ENCODE data around the gene REST. TPM values are rescaled to one million over a fixed set of nuclear protein-coding genes. Genes with fewer than 3 reads are reported as not detected.

REST gene
- total RNA-seq, 1 donor, result 50.7 TPM

GRCh38 chr4:56990109-56990905 is 82.6 kb downstream of the REST start:
- no peak overlapping the region for H3K27ac ChIP-seq (ENCODE audit: low read depth, low read length)
- peaks cover 19% of the 10 kb centered on the region for H4K20me1 ChIP-seq (ENCODE audit: insufficient read depth, low read length)
- H3K4me2 ChIP-seq (ENCODE audit: insufficient read depth, low read length), result no peak overlapping the region
- DNase-seq (ENCODE audit: insufficient read length, low spot score, missing footprints), result no peak
- no peaks in the 10 kb centered on the region for H3K27me3 ChIP-seq (ENCODE audit: insufficient read depth, low read length)
- H3K36me3 ChIP-seq (ENCODE audit: insufficient read depth, low read length), result peaks cover 58% of the 10 kb centered on the region
- no peak overlapping the region for H2AFZ ChIP-seq (ENCODE audit: low read length)
- H3K4me1 ChIP-seq (ENCODE audit: insufficient read depth, low read length), result peaks cover 2% of the 10 kb centered on the region
- H3K4me3 ChIP-seq (ENCODE audit: insufficient read depth, low read length), result no peak overlapping the region
- H3K79me2 ChIP-seq (ENCODE audit: insufficient read depth, low read length), result peaks cover 72% of the 10 kb centered on the region
- no peaks in the 10 kb centered on the region for H3K9me3 ChIP-seq (ENCODE audit: low read depth, low read length)
- TF ChIP-seq CTCF (IDR thresholded peaks at IDR 0.05; ENCODE audit: extremely low read depth, low read depth, low read length), result no peak

GRCh38 chr4:56995525-56995924 is 87.8 kb downstream of the REST start:
- DNase-seq (ENCODE audit: insufficient read length, low spot score, missing footprints), result peak; percentile 69
- Histone ChIP-seq H3K79me2 (ENCODE audit: insufficient read depth, low read length) (peaks cover 49% of the 10 kb centered on the region), H3K4me1 (ENCODE audit: insufficient read depth, low read length) (peaks cover 6% of the 10 kb centered on the region), H3K9me3 (ENCODE audit: low read depth, low read length) (no peaks in the 10 kb centered on the region), H2AFZ (ENCODE audit: low read length) (no peak overlapping the region), H3K4me3 (ENCODE audit: insufficient read depth, low read length) (no peak overlapping the region), H3K36me3 (ENCODE audit: insufficient read depth, low read length) (peaks cover 54% of the 10 kb centered on the region), H3K27me3 (ENCODE audit: insufficient read depth, low read length) (no peaks in the 10 kb centered on the region), H3K4me2 (ENCODE audit: insufficient read depth, low read length) (peak overlapping the region; percentile 5), H4K20me1 (ENCODE audit: insufficient read depth, low read length) (peaks cover 6% of the 10 kb centered on the region), H3K27ac (ENCODE audit: low read depth, low read length) (peak overlapping the region; percentile 75)
- no peak for TF ChIP-seq CTCF (IDR thresholded peaks at IDR 0.05; ENCODE audit: extremely low read depth, low read depth, low read length)

- H3K27ac ChIP-seq (ENCODE audit: low read depth, low read length), result no peak overlapping the region
- TF ChIP-seq CTCF (IDR thresholded peaks at IDR 0.05; ENCODE audit: extremely low read depth, low read depth, low read length), result no peak
- H3K4me1 ChIP-seq (ENCODE audit: insufficient read depth, low read length), result peaks cover 6% of the 10 kb centered on the region
- H3K79me2 ChIP-seq (ENCODE audit: insufficient read depth, low read length), result peaks cover 24% of the 10 kb centered on the region
- no peak overlapping the region for H3K4me3 ChIP-seq (ENCODE audit: insufficient read depth, low read length)
- no peak overlapping the region for H2AFZ ChIP-seq (ENCODE audit: low read length)
- no peak for DNase-seq (ENCODE audit: insufficient read length, low spot score, missing footprints)
- peaks cover 65% of the 10 kb centered on the region for H3K36me3 ChIP-seq (ENCODE audit: insufficient read depth, low read length)
- H4K20me1 ChIP-seq (ENCODE audit: insufficient read depth, low read length), result peaks cover 4% of the 10 kb centered on the region
- no peak overlapping the region for H3K4me2 ChIP-seq (ENCODE audit: insufficient read depth, low read length)
- H3K9me3 ChIP-seq (ENCODE audit: low read depth, low read length), result no peaks in the 10 kb centered on the region
- H3K27me3 ChIP-seq (ENCODE audit: insufficient read depth, low read length), result no peaks in the 10 kb centered on the region
Observed at GRCh38 chr4:56999751-57000150, 92.1 kb downstream of the REST start.

GRCh38 chr4:57013543-57014120 is 105.9 kb downstream of the REST start:
- H3K4me2 ChIP-seq (ENCODE audit: insufficient read depth, low read length), result no peak overlapping the region
- H3K27ac ChIP-seq (ENCODE audit: low read depth, low read length), result no peak overlapping the region
- H3K9me3 ChIP-seq (ENCODE audit: low read depth, low read length), result no peaks in the 10 kb centered on the region
- H4K20me1 ChIP-seq (ENCODE audit: insufficient read depth, low read length), result peaks cover 2% of the 10 kb centered on the region
- H3K79me2 ChIP-seq (ENCODE audit: insufficient read depth, low read length), result peaks cover 11% of the 10 kb centered on the region
- no peak for DNase-seq (ENCODE audit: insufficient read length, low spot score, missing footprints)
- H2AFZ ChIP-seq (ENCODE audit: low read length), result no peak overlapping the region
- H3K4me1 ChIP-seq (ENCODE audit: insufficient read depth, low read length), result no peaks in the 10 kb centered on the region
- peaks cover 58% of the 10 kb centered on the region for H3K36me3 ChIP-seq (ENCODE audit: insufficient read depth, low read length)
- no peaks in the 10 kb centered on the region for H3K27me3 ChIP-seq (ENCODE audit: insufficient read depth, low read length)
- TF ChIP-seq CTCF (IDR thresholded peaks at IDR 0.05; ENCODE audit: extremely low read depth, low read depth, low read length), result no peak
- H3K4me3 ChIP-seq (ENCODE audit: insufficient read depth, low read length), result no peak overlapping the region

Measured in osteoblast (primary cell).